Measurements from ENCODE around the gene FAM111B. TPM values are rescaled to one million over a fixed set of nuclear protein-coding genes. Genes with fewer than 3 reads are reported as not detected.

The FAM111B gene
- total RNA-seq, 1 donor from 2014 or later = 1.1 TPM

- Histone ChIP-seq H3K27ac (replicated peaks) (peak overlapping the region; percentile 90), H3K4me1 (peaks cover 36% of the 10 kb centered on the region), H3K4me3 (peak overlapping the region; percentile 78), H3K27me3 (ENCODE audit: low read depth) (no peaks in the 10 kb centered on the region), H3K9me3 (replicated peaks) (no peaks in the 10 kb centered on the region), H3K36me3 (peaks cover 9% of the 10 kb centered on the region)
- DNase-seq = no peak
- intact Hi-C loops (cut with micrococcal nuclease) = no loop called here
- no peak for TF ChIP-seq CTCF (IDR thresholded peaks at IDR 0.05; ENCODE audit: borderline replicate concordance)
These were observed 34.8 kb downstream of the FAM111B start for GRCh38 chr11:59141673-59142460.

GRCh38 chr11:59142530-59143507, 35.8 kb downstream of the FAM111B start, which contains the start of gene FAM111A:
Gene FAM111A, plus strand, starts transcription at chr11:59142856. Its CDS starts 6,017 bp downstream, at chr11:59148873.
- intact Hi-C loops (cut with micrococcal nuclease) = no loop called here

GRCh38 chr11:59144096-59144495, 37.1 kb downstream of the FAM111B start:
- H3K4me1 ChIP-seq = peaks cover 36% of the 10 kb centered on the region
- H3K4me3 ChIP-seq = peak overlapping the region; percentile 78
- H3K9me3 ChIP-seq (replicated peaks) = no peaks in the 10 kb centered on the region
- intact Hi-C loops (cut with micrococcal nuclease) = no loop called here
- DNase-seq = no peak
- peak overlapping the region; percentile 90 for H3K27ac ChIP-seq (replicated peaks)
- no peaks in the 10 kb centered on the region for H3K27me3 ChIP-seq (ENCODE audit: low read depth)
- peaks cover 16% of the 10 kb centered on the region for H3K36me3 ChIP-seq
- no peak for TF ChIP-seq CTCF (IDR thresholded peaks at IDR 0.05; ENCODE audit: borderline replicate concordance)

More at GRCh38 chr11:59142530-59143507, 35.8 kb downstream of the FAM111B start, which contains the start of gene FAM111A:
- peaks cover 9% of the 10 kb centered on the region for H3K36me3 ChIP-seq
- peak; percentile 90 for DNase-seq
- no peaks in the 10 kb centered on the region for H3K9me3 ChIP-seq (replicated peaks)
- H3K27me3 ChIP-seq (ENCODE audit: low read depth) = no peaks in the 10 kb centered on the region
- peak; percentile 37 for TF ChIP-seq CTCF (IDR thresholded peaks at IDR 0.05; ENCODE audit: borderline replicate concordance)
- peaks cover 36% of the 10 kb centered on the region for H3K4me1 ChIP-seq
- peak within 1 kb of the TSS; percentile 78 for H3K4me3 ChIP-seq
- peak within 1 kb of the TSS; percentile 90 for H3K27ac ChIP-seq (replicated peaks)

- DNase-seq = peak; percentile 70
- H3K9me3 ChIP-seq (replicated peaks) = no peaks in the 10 kb centered on the region
- H3K27me3 ChIP-seq (ENCODE audit: low read depth) = no peaks in the 10 kb centered on the region
- intact Hi-C loops (cut with micrococcal nuclease) = no loop called here
- H3K4me1 ChIP-seq = peaks cover 36% of the 10 kb centered on the region
- H3K4me3 ChIP-seq = peak overlapping the region; percentile 78
- TF ChIP-seq CTCF (IDR thresholded peaks at IDR 0.05; ENCODE audit: borderline replicate concordance) = no peak
- peaks cover 13% of the 10 kb centered on the region for H3K36me3 ChIP-seq
- peak overlapping the region; percentile 90 for H3K27ac ChIP-seq (replicated peaks)
These were observed 37.7 kb downstream of the FAM111B start for GRCh38 chr11:59144579-59145345.

GRCh38 chr11:59145534-59145933, 38.5 kb downstream of the FAM111B start:
- peaks cover 36% of the 10 kb centered on the region for H3K4me1 ChIP-seq
- peaks cover 12% of the 10 kb centered on the region for H3K36me3 ChIP-seq
- H3K27ac ChIP-seq (replicated peaks) = peak overlapping the region; percentile 90
- H3K9me3 ChIP-seq (replicated peaks) = no peaks in the 10 kb centered on the region
- TF ChIP-seq CTCF (IDR thresholded peaks at IDR 0.05; ENCODE audit: borderline replicate concordance) = no peak
- peak overlapping the region; percentile 78 for H3K4me3 ChIP-seq
- H3K27me3 ChIP-seq (ENCODE audit: low read depth) = no peaks in the 10 kb centered on the region
- intact Hi-C loops (cut with micrococcal nuclease) = no loop called here
- DNase-seq = no peak
